Suprapubic skin (tissue), 4 donors: ENCODE data around the gene PLXNA4. TPM values are rescaled to one million over a fixed set of nuclear protein-coding genes. Genes with fewer than 3 reads are reported as not detected.

Experiments
- DNase-seq, 2 donors: peaks; one replicate each; pipeline ENCODE4 v3.0.0-alpha.2; 2019; ENCODE audit warnings: low spot score in 2 of 2
- H3K27ac ChIP-seq: fragments of 200-600 bp; sonication (generic); one replicate; pipeline ENCODE4 v1.5.1; 2019
- H3K27me3 ChIP-seq: fragments of 200-600 bp; sonication (generic); one replicate; pipeline ENCODE4 v1.5.1; 2019
- H3K36me3 ChIP-seq: fragments of 200-600 bp; sonication (generic); one replicate; pipeline ENCODE4 v1.5.1; 2019
- H3K4me1 ChIP-seq: fragments of 200-600 bp; sonication (generic); one replicate; pipeline ENCODE4 v1.5.1; 2019
- H3K4me3 ChIP-seq: fragments of 200-600 bp; sonication (generic); one replicate; pipeline ENCODE4 v1.5.1; 2019; ENCODE audit warnings: mild to moderate bottlenecking
- H3K9me3 ChIP-seq: fragments of 200-600 bp; sonication (generic); one replicate; pipeline ENCODE4 v1.5.1; 2019
- CTCF ChIP-seq, 2 donors: fragments of 200-600 bp in 1 of 2; fragments of 450-650 bp in 1 of 2; sonication (generic) in 1 of 2; IDR thresholded peaks; one replicate each; pipeline ENCODE4 v1.5.1; 2016 to 2019; ENCODE audit warnings: antibody characterized with exemption in 2 of 2, mild to moderate bottlenecking in 1 of 2, moderate library complexity in 1 of 2
- EP300 ChIP-seq: sonication (generic); formaldehyde crosslinking; IDR thresholded peaks from one replicate; pipeline ENCODE4 v1.6.1; 2017; ENCODE audit warnings: antibody characterized with exemption
- POLR2A ChIP-seq, 2 donors: fragments of 450-650 bp; IDR thresholded peaks; one replicate each; pipeline ENCODE4 v1.6.1; 2017; ENCODE audit warnings: antibody characterized with exemption in 2 of 2, mild to moderate bottlenecking in 2 of 2, moderate library complexity in 2 of 2
- POLR2AphosphoS5 ChIP-seq, 3 donors: sonication (generic); formaldehyde crosslinking; IDR thresholded peaks; one replicate each; pipeline ENCODE4 v1.6.1; 2017; ENCODE audit warnings: antibody characterized with exemption in 3 of 3
- WGBS: methylation state at CpG from one replicate; pipeline ENCODE4 v1.1.5; 2018; 5-methylcytosine and 5-hydroxymethylcytosine counted together
- total RNA-seq, 4 donors: library from RNA; depleted of rRNA; stranded (reverse); fragments of >200 nt; gene quantifications; one replicate each; pipeline ENCODE4 v1.1.0, GENCODE V29; 2016

The PLXNA4 gene
- total RNA-seq, 4 donors from 2014 or later, result 5.4 to 10.7 (median 7.1) TPM

- H3K27ac ChIP-seq, result no peak overlapping the region
- TF ChIP-seq POLR2AphosphoS5 (IDR thresholded peaks at IDR 0.05) (no peak), EP300 (no peak), POLR2A (IDR thresholded peaks at IDR 0.05) (no peak), CTCF (IDR thresholded peaks at IDR 0.05) (no peak)
- no peak overlapping the region for H3K4me3 ChIP-seq
- H3K9me3 ChIP-seq, result no peaks in the 10 kb centered on the region
- 93% methylated on average over 6 of the region's 6 CpGs for WGBS
- no peaks in the 10 kb centered on the region for H3K36me3 ChIP-seq
- peaks cover 12% of the 10 kb centered on the region for H3K4me1 ChIP-seq
- peaks cover 13% of the 10 kb centered on the region for H3K27me3 ChIP-seq
- DNase-seq, result no peak
These were observed 319.5 kb downstream of the PLXNA4 start for GRCh38 chr7:132256721-132257212.

GRCh38 chr7:132255898-132256297 lies 320.4 kb downstream of the PLXNA4 start:
- WGBS, result 55% methylated on average over 4 of the region's 6 CpGs
- TF ChIP-seq POLR2A (IDR thresholded peaks at IDR 0.05), result no peak
- no peak for TF ChIP-seq CTCF (IDR thresholded peaks at IDR 0.05)
- no peak for TF ChIP-seq POLR2AphosphoS5 (IDR thresholded peaks at IDR 0.05)
- TF ChIP-seq EP300, result no peak
- DNase-seq, result no peak

GRCh38 chr7:132255115-132255797 lies 321.0 kb downstream of the PLXNA4 start:
- 86% methylated on average over 3 of the region's 3 CpGs for WGBS
- Histone ChIP-seq H3K4me3 (no peak overlapping the region), H3K36me3 (no peaks in the 10 kb centered on the region), H3K27ac (no peak overlapping the region), H3K9me3 (no peaks in the 10 kb centered on the region), H3K27me3 (peaks cover 9% of the 10 kb centered on the region), H3K4me1 (peaks cover 26% of the 10 kb centered on the region)
- TF ChIP-seq CTCF (IDR thresholded peaks at IDR 0.05) (no peak), POLR2AphosphoS5 (IDR thresholded peaks at IDR 0.05) (no peak), POLR2A (IDR thresholded peaks at IDR 0.05) (no peak), EP300 (no peak)
- no peak for DNase-seq

More at GRCh38 chr7:132255898-132256297, 320.4 kb downstream of the PLXNA4 start:
- Histone ChIP-seq H3K36me3 (no peaks in the 10 kb centered on the region), H3K9me3 (no peaks in the 10 kb centered on the region), H3K4me1 (peaks cover 19% of the 10 kb centered on the region), H3K4me3 (no peak overlapping the region), H3K27me3 (peaks cover 9% of the 10 kb centered on the region), H3K27ac (no peak overlapping the region)

DNA sequence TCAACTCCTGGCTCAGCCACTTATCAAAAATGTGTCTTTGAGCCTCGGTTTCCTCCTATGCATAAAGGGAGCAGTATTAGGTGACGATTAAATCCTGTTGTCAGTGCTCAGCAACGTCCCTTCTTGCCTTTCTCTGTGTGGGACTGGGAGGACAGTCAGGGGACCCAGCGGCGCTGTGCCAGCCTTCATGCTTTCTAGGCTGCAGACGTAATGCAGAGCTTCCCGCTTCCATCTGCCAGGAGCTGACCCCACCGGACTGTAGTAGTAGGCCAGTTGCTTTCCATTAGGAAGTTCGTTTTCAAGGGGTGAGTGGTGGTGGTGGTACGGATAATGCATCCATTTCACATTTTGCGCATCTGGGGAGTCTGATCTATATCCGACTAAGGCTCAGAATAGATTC lies 321.8 kb downstream of the PLXNA4 start:
- Histone ChIP-seq H3K4me3 (no peak overlapping the region), H3K27ac (no peak overlapping the region), H3K9me3 (no peaks in the 10 kb centered on the region), H3K36me3 (no peaks in the 10 kb centered on the region), H3K27me3 (peaks cover 3% of the 10 kb centered on the region), H3K4me1 (peaks cover 34% of the 10 kb centered on the region)
- no peak for DNase-seq
- WGBS, result 93% methylated on average over 12 of the region's 12 CpGs
- TF ChIP-seq CTCF (IDR thresholded peaks at IDR 0.05) (no peak), EP300 (no peak), POLR2AphosphoS5 (IDR thresholded peaks at IDR 0.05) (no peak), POLR2A (IDR thresholded peaks at IDR 0.05) (no peak)

- H3K27me3 ChIP-seq, result no peaks in the 10 kb centered on the region
- no peak overlapping the region for H3K27ac ChIP-seq
- H3K36me3 ChIP-seq, result no peaks in the 10 kb centered on the region
- no peak for DNase-seq
- H3K4me1 ChIP-seq, result peaks cover 38% of the 10 kb centered on the region
- H3K4me3 ChIP-seq, result no peak overlapping the region
- H3K9me3 ChIP-seq, result no peaks in the 10 kb centered on the region
- WGBS, result 55% methylated on average over 2 of the region's 2 CpGs
- TF ChIP-seq EP300, result no peak
These were observed 323.5 kb downstream of the PLXNA4 start for GRCh38 chr7:132252793-132253100.

GRCh38 chr7:132251327-132251659 lies 325.0 kb downstream of the PLXNA4 start:
- H3K27ac ChIP-seq, result peak overlapping the region; percentile 54
- H3K27me3 ChIP-seq, result no peaks in the 10 kb centered on the region
- H3K4me3 ChIP-seq, result no peak overlapping the region
- TF ChIP-seq CTCF (IDR thresholded peaks at IDR 0.05), result no peak
- peak in 1 of 3 donors; percentile 32 for TF ChIP-seq POLR2AphosphoS5 (IDR thresholded peaks at IDR 0.05)
- H3K36me3 ChIP-seq, result no peaks in the 10 kb centered on the region
- WGBS, result 7% methylated on average over 2 of the region's 5 CpGs
- H3K4me1 ChIP-seq, result peaks cover 38% of the 10 kb centered on the region
- H3K9me3 ChIP-seq, result no peaks in the 10 kb centered on the region
- DNase-seq, result peak; percentile 78 to 88
